ENCODE data around the gene GOSR1. TPM values are rescaled to one million over a fixed set of nuclear protein-coding genes. Genes with fewer than 3 reads are reported as not detected.
"Not testable (repeated sequence)": the region's sequence is repeated elsewhere in the genome, so short reads cannot be mapped to it uniquely, and the experiment has no call there.

Gene GOSR1
- total RNA-seq, 4 donors from 2014 or later, result 28.9 to 55.4 (median 45.9) TPM

DNA sequence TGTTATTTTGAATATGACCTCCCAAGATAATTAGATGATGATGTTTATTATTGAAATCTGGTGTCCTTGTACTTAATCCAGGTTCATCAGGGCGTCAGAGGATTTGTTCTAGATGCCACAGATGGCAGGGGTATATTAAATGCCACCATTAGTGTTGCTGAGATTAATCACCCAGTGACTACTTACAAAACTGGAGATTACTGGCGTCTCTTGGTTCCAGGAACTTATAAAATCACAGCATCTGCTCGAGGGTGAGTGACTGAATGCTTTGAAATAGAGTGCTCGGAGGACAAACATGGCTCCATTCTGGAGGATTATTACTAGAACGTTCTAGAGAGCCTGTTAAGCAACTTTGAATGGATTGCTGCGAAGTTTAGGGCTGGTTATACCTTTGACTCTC lies 33.5 kb upstream of the GOSR1 start:
- peaks cover 0 to 35% (median 0%) of the 10 kb centered on the region in 3 donors for H3K36me3 ChIP-seq
- DNase-seq, result no peak

DNA sequence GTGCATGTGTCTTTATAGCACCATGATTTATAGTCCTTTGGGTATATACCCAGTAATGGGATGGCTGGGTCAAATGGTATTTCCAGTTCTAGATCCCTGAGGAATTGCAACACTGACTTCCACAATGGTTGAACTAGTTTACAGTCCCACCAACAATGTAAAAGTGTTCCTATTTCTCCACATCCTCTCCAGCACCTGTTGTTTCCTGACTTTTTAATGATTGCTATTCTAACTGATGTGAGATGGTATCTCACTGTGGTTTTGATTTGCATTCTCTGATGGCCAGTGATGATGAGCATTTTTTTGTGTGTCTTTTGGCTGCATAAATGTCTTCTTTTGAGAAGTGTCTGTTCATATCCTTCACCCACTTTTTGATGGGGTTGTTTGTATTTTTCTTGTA lies 30.6 kb upstream of the GOSR1 start:
- peaks cover 0 to 53% (median 0%) of the 10 kb centered on the region in 3 donors for H3K36me3 ChIP-seq
- H3K9me3 ChIP-seq, H3K4me1 ChIP-seq, H3K4me3 ChIP-seq, H3K27me3 ChIP-seq, H3K27ac ChIP-seq, DNase-seq: not testable (repeated sequence)

More for the DNA sequence above, 33.5 kb upstream of the GOSR1 start:
- TF ChIP-seq POLR2A (IDR thresholded peaks at IDR 0.05), result no peak
- TF ChIP-seq, protein P1, sequence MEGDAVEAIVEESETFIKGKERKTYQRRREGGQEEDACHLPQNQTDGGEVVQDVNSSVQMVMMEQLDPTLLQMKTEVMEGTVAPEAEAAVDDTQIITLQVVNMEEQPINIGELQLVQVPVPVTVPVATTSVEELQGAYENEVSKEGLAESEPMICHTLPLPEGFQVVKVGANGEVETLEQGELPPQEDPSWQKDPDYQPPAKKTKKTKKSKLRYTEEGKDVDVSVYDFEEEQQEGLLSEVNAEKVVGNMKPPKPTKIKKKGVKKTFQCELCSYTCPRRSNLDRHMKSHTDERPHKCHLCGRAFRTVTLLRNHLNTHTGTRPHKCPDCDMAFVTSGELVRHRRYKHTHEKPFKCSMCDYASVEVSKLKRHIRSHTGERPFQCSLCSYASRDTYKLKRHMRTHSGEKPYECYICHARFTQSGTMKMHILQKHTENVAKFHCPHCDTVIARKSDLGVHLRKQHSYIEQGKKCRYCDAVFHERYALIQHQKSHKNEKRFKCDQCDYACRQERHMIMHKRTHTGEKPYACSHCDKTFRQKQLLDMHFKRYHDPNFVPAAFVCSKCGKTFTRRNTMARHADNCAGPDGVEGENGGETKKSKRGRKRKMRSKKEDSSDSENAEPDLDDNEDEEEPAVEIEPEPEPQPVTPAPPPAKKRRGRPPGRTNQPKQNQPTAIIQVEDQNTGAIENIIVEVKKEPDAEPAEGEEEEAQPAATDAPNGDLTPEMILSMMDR (IDR thresholded peaks at IDR 0.05), result no peak
- Histone ChIP-seq H3K9me3 (no peaks in the 10 kb centered on the region), H3K27ac (no peak overlapping the region), H3K27me3 (no peaks in the 10 kb centered on the region), H3K4me1 (no peaks in the 10 kb centered on the region), H3K4me3 (no peak overlapping the region)

DNA sequence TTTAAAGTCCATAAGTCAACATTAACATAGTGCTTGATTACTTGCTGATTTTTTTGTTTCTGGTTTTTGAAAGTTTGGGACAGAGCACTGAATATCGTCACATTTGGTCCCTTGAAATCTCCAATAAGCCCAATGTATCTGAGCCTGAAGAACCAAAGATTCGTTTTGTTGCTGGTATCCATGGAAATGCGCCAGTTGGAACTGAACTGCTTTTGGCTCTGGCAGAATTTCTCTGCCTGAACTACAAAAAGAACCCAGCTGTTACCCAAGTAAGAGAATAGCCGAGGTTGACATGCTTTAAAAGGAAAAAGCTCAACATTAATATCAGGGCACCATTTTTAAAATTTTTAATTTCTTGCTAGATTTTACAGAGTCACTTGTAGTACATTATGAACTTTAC lies 27.7 kb upstream of the GOSR1 start:
- no peak overlapping the region for H3K27ac ChIP-seq
- H3K9me3 ChIP-seq, result no peaks in the 10 kb centered on the region
- TF ChIP-seq POLR2A (IDR thresholded peaks at IDR 0.05), result no peak
- TF ChIP-seq, protein P1 (IDR thresholded peaks at IDR 0.05), result no peak
- no peaks in the 10 kb centered on the region for H3K4me1 ChIP-seq
- DNase-seq, result no peak
- no peak overlapping the region for H3K4me3 ChIP-seq
- no peaks in the 10 kb centered on the region for H3K27me3 ChIP-seq
- H3K36me3 ChIP-seq, result peaks cover 0 to 63% (median 0%) of the 10 kb centered on the region in 3 donors

DNA sequence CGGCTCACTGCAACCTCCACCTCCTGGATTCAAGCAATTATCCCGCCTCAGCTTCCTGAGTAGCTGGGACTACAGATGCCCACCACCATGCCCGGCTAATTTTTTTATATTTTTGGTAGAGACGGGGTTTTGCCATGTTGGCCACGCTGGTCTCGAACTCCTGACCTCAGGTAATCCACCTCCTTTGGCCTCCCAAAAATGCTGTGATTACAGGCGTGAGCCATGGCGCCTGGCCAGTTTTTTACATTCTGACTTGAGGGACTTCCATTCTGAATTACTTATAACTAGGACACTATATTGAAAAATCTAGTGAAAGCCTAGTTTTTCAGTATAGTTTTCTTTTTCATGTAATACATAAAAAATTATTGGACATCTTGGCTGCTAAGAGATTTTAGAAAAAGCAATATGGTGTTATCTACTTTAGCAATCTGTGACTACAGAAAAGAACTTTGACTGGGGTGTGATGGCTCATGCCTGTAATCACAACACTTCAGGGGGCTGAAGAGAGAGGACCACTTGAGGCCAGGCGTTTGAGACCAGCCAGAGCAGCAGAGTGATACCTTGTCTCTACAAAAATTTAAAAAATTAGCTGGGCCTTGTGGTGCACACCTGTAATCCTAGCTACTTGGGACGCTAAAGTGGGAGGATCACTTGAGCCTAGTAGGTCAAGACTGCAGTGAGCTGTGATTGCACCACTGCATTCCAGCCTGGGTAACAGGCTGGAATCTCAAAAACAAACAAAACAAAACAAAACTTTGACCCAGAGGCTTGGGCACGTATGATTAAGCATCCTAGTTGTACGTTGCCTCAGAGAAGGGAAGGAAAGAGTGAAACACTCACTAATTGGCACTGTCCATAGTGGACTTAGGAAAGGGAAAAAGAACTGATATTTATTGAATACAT lies 26.8 kb upstream of the GOSR1 start:
- H3K9me3 ChIP-seq, result no peaks in the 10 kb centered on the region
- peaks cover 0 to 60% (median 0%) of the 10 kb centered on the region in 3 donors for H3K36me3 ChIP-seq
- TF ChIP-seq POLR2A (IDR thresholded peaks at IDR 0.05), result no peak
- TF ChIP-seq, protein P1 (IDR thresholded peaks at IDR 0.05), result no peak
- H3K4me1 ChIP-seq, result no peaks in the 10 kb centered on the region
- DNase-seq, result no peak
- H3K27ac ChIP-seq, result no peak overlapping the region
- H3K27me3 ChIP-seq, result no peaks in the 10 kb centered on the region
- no peak overlapping the region for H3K4me3 ChIP-seq

DNA sequence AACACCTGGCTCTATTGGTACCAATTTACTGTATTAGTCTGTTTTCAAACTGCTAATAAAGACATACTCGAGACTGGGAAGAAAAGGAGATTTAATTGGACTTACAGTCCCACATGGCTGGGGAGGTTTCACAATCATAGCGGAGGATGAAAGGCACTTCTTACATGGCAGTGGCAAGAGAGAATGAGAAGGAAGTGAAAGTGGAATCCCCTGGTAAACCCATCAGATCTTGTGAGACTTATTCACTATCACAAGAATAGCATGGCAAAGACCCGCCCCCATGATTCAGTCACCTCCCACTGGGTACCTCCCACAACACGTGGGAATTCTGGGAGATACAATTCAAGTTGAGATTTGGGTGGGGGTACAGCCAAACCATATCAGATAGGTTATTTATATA lies 22.6 kb upstream of the GOSR1 start:
- DNase-seq, result no peak
- TF ChIP-seq, protein P1 (IDR thresholded peaks at IDR 0.05), result no peak
- no peak for TF ChIP-seq POLR2A (IDR thresholded peaks at IDR 0.05)
- H3K27ac ChIP-seq, result no peak overlapping the region

DNA sequence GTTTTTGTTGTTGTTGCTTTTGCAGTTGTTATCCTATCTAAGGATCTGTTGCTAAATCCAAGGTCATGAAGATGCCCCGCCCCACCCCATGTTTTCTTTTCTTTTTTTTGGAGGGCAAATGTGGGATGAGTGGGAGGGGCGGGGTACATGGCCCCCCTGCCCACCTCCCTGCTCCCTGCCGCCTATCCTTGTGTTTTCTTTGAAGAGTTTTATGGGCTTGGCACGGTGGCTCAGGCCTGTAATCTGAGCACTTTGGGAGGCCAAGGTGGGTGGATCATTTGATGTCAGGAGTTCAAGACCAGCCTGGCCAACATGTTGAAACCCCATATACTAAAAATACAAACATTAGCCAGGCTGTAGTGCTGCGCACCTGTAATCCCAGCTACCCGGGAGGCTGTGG lies 18.8 kb upstream of the GOSR1 start:
- no peak overlapping the region for H3K4me3 ChIP-seq
- no peaks in the 10 kb centered on the region for H3K9me3 ChIP-seq
- H3K36me3 ChIP-seq, result peaks cover 0 to 67% (median 3%) of the 10 kb centered on the region in 3 donors
- no peak for TF ChIP-seq POLR2A (IDR thresholded peaks at IDR 0.05)
- TF ChIP-seq, protein P1 (IDR thresholded peaks at IDR 0.05), result no peak
- H3K27ac ChIP-seq, result no peak overlapping the region
- no peaks in the 10 kb centered on the region for H3K27me3 ChIP-seq
- no peak for DNase-seq
- H3K4me1 ChIP-seq, result no peaks in the 10 kb centered on the region

More for the DNA sequence above, 22.6 kb upstream of the GOSR1 start:
- no peak overlapping the region for H3K4me3 ChIP-seq
- H3K36me3 ChIP-seq, result peaks cover 0 to 79% (median 3%) of the 10 kb centered on the region in 3 donors
- H3K27me3 ChIP-seq, result no peaks in the 10 kb centered on the region
- H3K4me1 ChIP-seq, result no peaks in the 10 kb centered on the region
- no peaks in the 10 kb centered on the region for H3K9me3 ChIP-seq

DNA sequence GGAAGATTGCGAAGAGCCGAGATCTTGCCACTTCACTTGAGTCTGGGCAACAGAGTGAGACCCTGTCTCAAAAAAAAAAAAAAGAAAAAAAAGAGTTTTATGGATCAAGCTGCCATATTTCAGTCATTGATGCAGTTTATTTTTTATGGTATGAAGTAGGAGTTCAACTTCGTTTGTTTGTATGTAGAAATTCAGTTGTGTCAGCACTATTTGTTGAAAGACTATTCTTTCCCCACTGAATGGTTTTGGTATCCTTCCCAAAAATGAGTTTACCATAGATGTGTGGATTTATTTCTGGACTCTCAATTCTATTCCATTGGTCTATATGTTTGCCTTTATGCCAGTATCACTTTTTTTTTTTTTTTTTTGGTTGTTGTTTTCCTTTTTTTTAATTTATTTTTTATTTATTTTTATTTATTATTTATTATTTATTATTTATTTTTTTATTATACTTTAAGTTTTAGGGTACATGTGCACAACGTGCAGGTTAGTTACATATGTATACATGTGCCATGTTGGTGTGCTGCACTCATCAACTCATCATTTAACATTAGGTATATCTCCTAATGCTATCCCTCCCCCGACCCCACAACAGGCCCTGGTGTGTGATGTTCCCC lies 18.3 kb upstream of the GOSR1 start:
- H3K9me3 ChIP-seq, H3K4me3 ChIP-seq, H3K27ac ChIP-seq, DNase-seq, H3K27me3 ChIP-seq, H3K4me1 ChIP-seq: not testable (repeated sequence)
- H3K36me3 ChIP-seq, result peaks cover 0 to 67% (median 3%) of the 10 kb centered on the region in 3 donors

All from Peyer's patch (tissue), 4 donors.